ENCODE data around the gene WDR7.

GRCh38 chr18:56672391-56672790, 21.2 kb downstream of the WDR7 start:
- TF ChIP-seq POLR2A (IDR thresholded peaks at IDR 0.05; ENCODE audit: low read depth, low read length) (no peak), RAD21 (IDR thresholded peaks at IDR 0.05; ENCODE audit: low read length) (no peak), RCOR1 (IDR thresholded peaks at IDR 0.05; ENCODE audit: insufficient replicate concordance, low read length) (no peak), MAFK (IDR thresholded peaks at IDR 0.05; ENCODE audit: low read depth, low read length) (no peak), CTCF (conservative IDR thresholded peaks at IDR 0.05; ENCODE audit: low read depth, low read length) (no peak), SMC3 (IDR thresholded peaks at IDR 0.05; ENCODE audit: low read depth, low read length) (no peak), FOS (IDR thresholded peaks at IDR 0.05; ENCODE audit: low read depth, low read length) (no peak), CEBPB (IDR thresholded peaks at IDR 0.05; ENCODE audit: low read depth, low read length) (no peak), MAZ (IDR thresholded peaks at IDR 0.05; ENCODE audit: borderline replicate concordance, low read depth, low read length) (no peak), MXI1 (IDR thresholded peaks at IDR 0.05; ENCODE audit: borderline replicate concordance, low read depth, low read length) (no peak)
